A673 (cell line): ENCODE measurements around the gene FNTB. TPM values are rescaled to one million over a fixed set of nuclear protein-coding genes. Genes with fewer than 3 reads are reported as not detected.

Experiments
- BruUV-seq: library from RNA; stranded (reverse); fragments of 400-500 nt; replicated peaks from 2 replicates; lab custom pipeline; 2021; lab: Mats Ljungman, UMichigan
- CTCF ChIA-PET: fragments of 300-600 bp; sonication (Branson Sonifier 250); formaldehyde crosslinking; loops from one replicate; lab custom pipeline; 2022; ENCODE audit warnings: antibody characterized with exemption; lab: Charles Lee
- POLR2A ChIA-PET: fragments of 300-600 bp; sonication (Branson Sonifier 250); formaldehyde crosslinking; loops from one replicate; lab custom pipeline; 2022; ENCODE audit warnings: antibody characterized with exemption; ENCODE audit not compliant: low non-redundant PET; lab: Charles Lee
- DNase-seq: peaks from one replicate; pipeline ENCODE4 v3.0.0-alpha.2; 2015; ENCODE audit warnings: low spot score
- H3K27ac ChIP-seq: fragments of 200-600 bp; sonication (generic); 2 replicates; pipeline ENCODE4 v1.5.1; 2016; ENCODE audit warnings: mixed run types, low read depth, mild to moderate bottlenecking, mixed read lengths, antibody characterized with exemption, low read length; ENCODE audit not compliant: poor library complexity, severe bottlenecking
- H3K27me3 ChIP-seq: fragments of 200-600 bp; sonication (generic); replicated peaks from 2 replicates; pipeline ENCODE4 v1.6.1; 2017; ENCODE audit warnings: mixed run types, low read depth, mild to moderate bottlenecking, mixed read lengths, antibody characterized with exemption, low read length; ENCODE audit not compliant: insufficient read depth, poor library complexity
- H3K36me3 ChIP-seq: fragments of 200-600 bp; sonication (generic); 2 replicates; pipeline ENCODE4 v1.6.1; 2016; ENCODE audit warnings: mixed run types, mild to moderate bottlenecking, mixed read lengths, antibody characterized with exemption, low read length; ENCODE audit not compliant: insufficient read depth, poor library complexity, severe bottlenecking
- H3K4me1 ChIP-seq: fragments of 200-600 bp; sonication (generic); 2 replicates; pipeline ENCODE4 v1.6.1; 2017; ENCODE audit warnings: mixed run types, mild to moderate bottlenecking, mixed read lengths, antibody characterized with exemption, low read length; ENCODE audit not compliant: insufficient read depth, poor library complexity, severe bottlenecking
- H3K4me3 ChIP-seq: fragments of 200-600 bp; sonication (generic); 2 replicates; pipeline ENCODE4 v1.5.1; 2016; ENCODE audit warnings: low read depth, mixed run types, mild to moderate bottlenecking, mixed read lengths, low read length; ENCODE audit not compliant: poor library complexity, severe bottlenecking
- H3K9me3 ChIP-seq: fragments of 200-600 bp; sonication (generic); 2 replicates; pipeline ENCODE4 v1.6.1; 2016; ENCODE audit warnings: mixed run types, low read depth, mild to moderate bottlenecking, mixed read lengths, antibody characterized with exemption, low read length; ENCODE audit not compliant: poor library complexity, severe bottlenecking
- CTCF ChIP-seq: fragments of 300-800, 200-600 bp; sonication (generic); conservative IDR thresholded peaks from 2 replicates; pipeline ENCODE4 v1.5.1; 2017; ENCODE audit warnings: low read depth, mild to moderate bottlenecking, antibody characterized with exemption, low read length, moderate library complexity, mixed read lengths
- EZH2 ChIP-seq: fragments of 200-600 bp; sonication (generic); IDR thresholded peaks from 2 replicates; pipeline ENCODE4 v1.6.1; 2017; ENCODE audit warnings: borderline replicate concordance, low read depth, mild to moderate bottlenecking, mixed read lengths, antibody characterized with exemption, low read length; ENCODE audit not compliant: poor library complexity, severe bottlenecking
- intact Hi-C: fragments of 100-400 bp; cut with micrococcal nuclease; formaldehyde crosslinking; loops from one replicate; pipeline ENCODE4 v1.10.0; 2022; ENCODE audit not compliant: unreplicated experiment
- microRNA-seq: library from miRNA; unstranded; fragments of <30 nt; microRNA quantifications from one replicate; pipeline ENCODE4 v1.2.0, GENCODE V29; 2021
- total RNA-seq: library from RNA; stranded (reverse); gene quantifications from 2 replicates; pipeline ENCODE4 v1.2.3, GENCODE V29; 2021

Gene FNTB
- total RNA-seq, 1 experiment from 2014 or later = 24.0 TPM

GRCh38 chr14:65109357-65109756, 122.7 kb downstream of the FNTB start:
- BruUV-seq = no TSS peak
- ChIA-PET POLR2A (no interaction called here), CTCF (no interaction called here)

GRCh38 chr14:65110525-65110924, 123.8 kb downstream of the FNTB start:
- CTCF ChIA-PET = no interaction called here
- Histone ChIP-seq H3K9me3 (no peaks in the 10 kb centered on the region), H3K27me3 (no peaks in the 10 kb centered on the region), H3K4me1 (no peaks in the 10 kb centered on the region), H3K4me3 (no peak overlapping the region), H3K36me3 (no peaks in the 10 kb centered on the region), H3K27ac (no peak overlapping the region)
- BruUV-seq = no TSS peak
- intact Hi-C loops = no loop called here
- no peak for DNase-seq
- TF ChIP-seq CTCF (no peak), EZH2 (no peak)
- POLR2A ChIA-PET = no interaction called here

More at GRCh38 chr14:65109357-65109756, 122.7 kb downstream of the FNTB start:
- DNase-seq = no peak
- H3K27me3 ChIP-seq = no peaks in the 10 kb centered on the region
- H3K4me1 ChIP-seq = no peaks in the 10 kb centered on the region
- no peaks in the 10 kb centered on the region for H3K36me3 ChIP-seq
- intact Hi-C loops = no loop called here
- H3K27ac ChIP-seq = no peak overlapping the region
- no peak overlapping the region for H3K4me3 ChIP-seq
- no peaks in the 10 kb centered on the region for H3K9me3 ChIP-seq
- TF ChIP-seq CTCF = no peak
- no peak for TF ChIP-seq EZH2

Small RNA genes within 50 kb of the gene (microRNA-seq; reads per million reads assigned to microRNA genes)
- gene MIR4706 = 3.2 reads per million, percentile 7 among the genes with 10 or more reads in this experiment

Other genes starting within 250 kb of the FNTB start
- gene SPTB, start 107.0 kb upstream of the FNTB start, total RNA-seq = 0.43 and 0.70 TPM in 2 replicates
- gene CHURC1, start 72.4 kb upstream of the FNTB start, total RNA-seq = 61.9 and 65.2 TPM in 2 replicates
- gene GPX2, start 44.1 kb upstream of the FNTB start, total RNA-seq = 0.33 TPM in 1 of 2 replicates, not detected in the other
- 23.6 and 26.9 TPM in 2 replicates for gene RAB15, start 14.6 kb upstream of the FNTB start, total RNA-seq
- gene MAX, start 115.6 kb downstream of the FNTB start, total RNA-seq = 75.1 and 81.2 TPM in 2 replicates